ENCODE data around the gene AGAP3. TPM values are rescaled to one million over a fixed set of nuclear protein-coding genes. Genes with fewer than 3 reads are reported as not detected.

The AGAP3 gene
- total RNA-seq, 1 experiment from 2014 or later = 138 TPM

DNA sequence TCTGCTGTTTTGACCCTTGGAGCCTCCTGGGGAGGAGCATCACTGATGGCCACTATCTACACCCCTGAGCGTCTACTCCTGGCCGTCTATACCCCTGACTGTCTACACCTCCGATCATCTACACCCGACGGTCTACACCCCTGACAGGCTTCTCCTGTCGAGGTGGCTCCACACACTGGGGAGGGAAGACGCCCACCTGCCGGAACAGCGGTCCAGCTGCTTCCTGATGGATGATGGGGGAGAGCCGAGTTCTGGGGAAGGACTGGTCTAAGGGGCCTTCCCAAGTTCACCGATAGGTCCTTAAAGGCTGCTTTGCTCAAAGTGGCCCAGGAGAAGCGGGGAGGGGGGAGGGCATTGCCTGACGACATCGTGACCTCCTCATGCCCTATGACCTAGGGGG, 41.9 kb downstream of the AGAP3 start:
- POLR2A ChIA-PET = interaction anchor here (0.5 kb wide), 1 partner anchor 99 kb away, joined by 3 read pairs; the partner anchor contains the start of gene ABCF2
- H3K27ac Mint-ChIP-seq (ENCODE audit: low read depth, unreplicated experiment) = no peak overlapping the region
- peaks cover 41% of the 10 kb centered on the region for H3K36me3 Mint-ChIP-seq (ENCODE audit: insufficient read depth, unreplicated experiment)
- no TSS peak for BruUV-seq (replicated peaks)
- CTCF ChIA-PET = interaction anchor here (0.6 to 3.5 kb wide), 5 partner anchors 17 to 106 kb away, joined by 3 to 18 read pairs (median 4); no protein-coding TSS in a partner anchor
- no peaks in the 10 kb centered on the region for H3K27me3 Mint-ChIP-seq (ENCODE audit: insufficient read depth, unreplicated experiment)
- H3K4me3 Mint-ChIP-seq (ENCODE audit: unreplicated experiment) = no peak overlapping the region
- intact Hi-C loops (cut with micrococcal nuclease) = no loop called here
- H3K4me1 Mint-ChIP-seq (ENCODE audit: insufficient read depth, unreplicated experiment) = no peaks in the 10 kb centered on the region
- no peaks in the 10 kb centered on the region for H3K9me3 Mint-ChIP-seq (ENCODE audit: unreplicated experiment)
- TF ChIP-seq, protein P1, sequence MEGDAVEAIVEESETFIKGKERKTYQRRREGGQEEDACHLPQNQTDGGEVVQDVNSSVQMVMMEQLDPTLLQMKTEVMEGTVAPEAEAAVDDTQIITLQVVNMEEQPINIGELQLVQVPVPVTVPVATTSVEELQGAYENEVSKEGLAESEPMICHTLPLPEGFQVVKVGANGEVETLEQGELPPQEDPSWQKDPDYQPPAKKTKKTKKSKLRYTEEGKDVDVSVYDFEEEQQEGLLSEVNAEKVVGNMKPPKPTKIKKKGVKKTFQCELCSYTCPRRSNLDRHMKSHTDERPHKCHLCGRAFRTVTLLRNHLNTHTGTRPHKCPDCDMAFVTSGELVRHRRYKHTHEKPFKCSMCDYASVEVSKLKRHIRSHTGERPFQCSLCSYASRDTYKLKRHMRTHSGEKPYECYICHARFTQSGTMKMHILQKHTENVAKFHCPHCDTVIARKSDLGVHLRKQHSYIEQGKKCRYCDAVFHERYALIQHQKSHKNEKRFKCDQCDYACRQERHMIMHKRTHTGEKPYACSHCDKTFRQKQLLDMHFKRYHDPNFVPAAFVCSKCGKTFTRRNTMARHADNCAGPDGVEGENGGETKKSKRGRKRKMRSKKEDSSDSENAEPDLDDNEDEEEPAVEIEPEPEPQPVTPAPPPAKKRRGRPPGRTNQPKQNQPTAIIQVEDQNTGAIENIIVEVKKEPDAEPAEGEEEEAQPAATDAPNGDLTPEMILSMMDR (IDR thresholded peaks at IDR 0.05; ENCODE audit: unreplicated experiment) = no peak
- DNase-seq (ENCODE audit: unreplicated experiment) = no peak

GRCh38 chr7:151128716-151129115, 42.4 kb downstream of the AGAP3 start:
- H3K4me3 Mint-ChIP-seq (ENCODE audit: unreplicated experiment) = no peak overlapping the region
- no TSS peak for BruUV-seq (replicated peaks)
- intact Hi-C loops (cut with micrococcal nuclease) = no loop called here
- H3K27me3 Mint-ChIP-seq (ENCODE audit: insufficient read depth, unreplicated experiment) = no peaks in the 10 kb centered on the region
- ChIA-PET CTCF (interaction anchor here (0.6 to 3.5 kb wide), 3 partner anchors 11 to 132 kb away, joined by 3 to 18 read pairs (median 3); no protein-coding TSS in a partner anchor), POLR2A (interaction anchor here (0.5 kb wide), 1 partner anchor 98 kb away, joined by 3 read pairs; the partner anchor contains the start of gene ABCF2)
- H3K27ac Mint-ChIP-seq (ENCODE audit: low read depth, unreplicated experiment) = no peak overlapping the region
- H3K36me3 Mint-ChIP-seq (ENCODE audit: insufficient read depth, unreplicated experiment) = peaks cover 38% of the 10 kb centered on the region
- no peaks in the 10 kb centered on the region for H3K4me1 Mint-ChIP-seq (ENCODE audit: insufficient read depth, unreplicated experiment)
- TF ChIP-seq, protein P1 (IDR thresholded peaks at IDR 0.05; ENCODE audit: unreplicated experiment) = no peak
- H3K9me3 Mint-ChIP-seq (ENCODE audit: unreplicated experiment) = no peaks in the 10 kb centered on the region
- DNase-seq (ENCODE audit: unreplicated experiment) = no peak

GRCh38 chr7:151129117-151129959, 43.1 kb downstream of the AGAP3 start:
- DNase-seq (ENCODE audit: unreplicated experiment) = no peak
- POLR2A ChIA-PET = interaction anchor here (0.7 kb wide), 1 partner anchor 103 kb away, joined by 3 read pairs; the partner anchor contains the start of gene CHPF2
- BruUV-seq (replicated peaks) = no TSS peak
- Mint-ChIP-seq H3K27me3 (ENCODE audit: insufficient read depth, unreplicated experiment) (no peaks in the 10 kb centered on the region), H3K4me3 (ENCODE audit: unreplicated experiment) (no peak overlapping the region), H3K36me3 (ENCODE audit: insufficient read depth, unreplicated experiment) (peaks cover 35% of the 10 kb centered on the region), H3K27ac (ENCODE audit: low read depth, unreplicated experiment) (no peak overlapping the region), H3K9me3 (ENCODE audit: unreplicated experiment) (no peaks in the 10 kb centered on the region), H3K4me1 (ENCODE audit: insufficient read depth, unreplicated experiment) (no peaks in the 10 kb centered on the region)
- TF ChIP-seq, protein P1 (IDR thresholded peaks at IDR 0.05; ENCODE audit: unreplicated experiment) = no peak
- CTCF ChIA-PET = interaction anchor here (0.6 to 3.5 kb wide), 7 partner anchors 10 to 145 kb away, joined by 3 to 18 read pairs (median 3); no protein-coding TSS in a partner anchor
- intact Hi-C loops (cut with micrococcal nuclease) = no loop called here

GRCh38 chr7:151129960-151130591, 43.8 kb downstream of the AGAP3 start:
- Mint-ChIP-seq H3K36me3 (ENCODE audit: insufficient read depth, unreplicated experiment) (peaks cover 40% of the 10 kb centered on the region), H3K9me3 (ENCODE audit: unreplicated experiment) (no peaks in the 10 kb centered on the region), H3K4me3 (ENCODE audit: unreplicated experiment) (no peak overlapping the region), H3K4me1 (ENCODE audit: insufficient read depth, unreplicated experiment) (no peaks in the 10 kb centered on the region), H3K27ac (ENCODE audit: low read depth, unreplicated experiment) (no peak overlapping the region), H3K27me3 (ENCODE audit: insufficient read depth, unreplicated experiment) (no peaks in the 10 kb centered on the region)
- TF ChIP-seq, protein P1 (IDR thresholded peaks at IDR 0.05; ENCODE audit: unreplicated experiment) = no peak
- ChIA-PET CTCF (interaction anchor here (0.6 to 3.5 kb wide), 5 partner anchors 10 to 146 kb away, joined by 3 to 18 read pairs (median 3); no protein-coding TSS in a partner anchor), POLR2A (interaction anchor here (0.7 kb wide), 1 partner anchor 102 kb away, joined by 3 read pairs; the partner anchor contains the start of gene CHPF2)
- no TSS peak for BruUV-seq (replicated peaks)
- intact Hi-C loops (cut with micrococcal nuclease) = no loop called here
- no peak for DNase-seq (ENCODE audit: unreplicated experiment)

Measured in MCF 10A (cell line).